ENCODE results near the gene FMN1. TPM values are rescaled to one million over a fixed set of nuclear protein-coding genes. Genes with fewer than 3 reads are reported as not detected.
A peak's percentile ranks its signal among the peaks of the same experiment; 100 is the strongest.

Gene FMN1
- polyA plus RNA-seq, 6 donors from 2014 or later: 0.33 to 1.0 (median 0.44) TPM; not detected in 1

DNA sequence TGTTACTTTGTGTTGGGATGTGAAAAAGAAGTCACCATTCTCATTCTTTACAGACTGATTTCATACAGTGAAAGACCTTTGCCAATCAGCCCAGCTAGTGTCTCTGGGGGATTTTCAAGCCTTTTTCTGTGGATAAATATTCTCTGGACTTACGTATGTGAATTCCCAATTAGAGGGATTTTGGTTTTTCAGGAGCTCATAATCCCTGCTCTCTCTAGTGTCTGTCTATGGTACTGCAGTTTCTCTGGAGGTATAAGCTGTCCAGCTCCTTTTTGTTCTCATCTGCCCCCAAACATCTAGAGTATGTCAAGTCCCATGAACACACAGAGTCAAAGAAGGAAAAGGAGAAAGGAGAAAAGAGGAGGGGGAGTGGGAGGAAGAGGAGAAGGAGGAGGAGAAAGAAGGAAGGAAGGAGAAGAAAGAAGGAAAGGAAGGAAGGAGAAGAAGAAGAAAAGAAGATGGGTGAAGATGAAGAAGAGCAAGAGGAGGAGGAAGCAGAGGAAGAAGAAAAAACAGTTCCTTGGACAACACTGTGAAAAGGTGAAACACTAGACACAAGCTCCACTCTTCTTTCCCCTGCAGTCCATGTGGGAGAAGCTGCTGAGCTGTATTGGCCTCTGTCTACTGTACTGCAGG is 258.1 kb downstream of the FMN1 start:
- Mint-ChIP-seq H3K4me1 (peaks cover 4 to 6% (median 4%) of the 10 kb centered on the region in 3 donors), H3K4me3 (no peak overlapping the region), H3K36me3 (peaks cover 0 to 13% of the 10 kb centered on the region in 2 donors), H3K9me3 (peaks cover 3 to 14% (median 8%) of the 10 kb centered on the region in 7 donors), H3K27me3 (peaks cover 26 to 63% (median 51%) of the 10 kb centered on the region in 3 donors), H3K27ac (peak overlapping the region in 2 of 6 donors; percentile 8 to 90)
- no peak for DNase-seq
- no peak for ATAC-seq (ENCODE audit: low read depth in 2 of 2)

DNA sequence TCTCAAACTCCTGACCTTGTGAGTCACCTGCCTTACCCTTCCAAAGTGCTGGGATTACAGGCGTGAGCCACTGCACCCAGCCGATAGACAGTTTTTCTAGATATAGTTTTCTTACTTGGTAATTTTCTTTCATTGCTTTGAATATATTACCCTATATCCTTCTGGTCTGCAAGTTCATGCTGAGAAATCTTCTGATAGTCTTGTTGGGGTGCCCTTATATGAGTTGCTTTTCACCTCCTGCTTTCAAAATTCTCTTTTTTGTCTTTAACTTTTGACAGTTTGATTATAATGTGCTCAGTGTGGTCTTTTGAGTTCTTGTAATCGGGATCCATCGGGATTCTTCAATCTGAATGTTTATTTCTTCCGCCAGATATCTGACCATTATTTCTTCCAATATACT is 259.4 kb downstream of the FMN1 start:
- no peak for DNase-seq
- H3K9me3 Mint-ChIP-seq: peaks cover 3 to 14% (median 9%) of the 10 kb centered on the region in 7 donors
- no peak overlapping the region for H3K27ac Mint-ChIP-seq
- peaks cover 22 to 63% (median 54%) of the 10 kb centered on the region in 3 donors for H3K27me3 Mint-ChIP-seq
- H3K4me3 Mint-ChIP-seq: no peak overlapping the region
- H3K36me3 Mint-ChIP-seq: peaks cover 0 to 13% of the 10 kb centered on the region in 2 donors
- H3K4me1 Mint-ChIP-seq: peaks cover 4 to 6% (median 4%) of the 10 kb centered on the region in 3 donors
- ATAC-seq (ENCODE audit: low read depth in 2 of 2): no peak

DNA sequence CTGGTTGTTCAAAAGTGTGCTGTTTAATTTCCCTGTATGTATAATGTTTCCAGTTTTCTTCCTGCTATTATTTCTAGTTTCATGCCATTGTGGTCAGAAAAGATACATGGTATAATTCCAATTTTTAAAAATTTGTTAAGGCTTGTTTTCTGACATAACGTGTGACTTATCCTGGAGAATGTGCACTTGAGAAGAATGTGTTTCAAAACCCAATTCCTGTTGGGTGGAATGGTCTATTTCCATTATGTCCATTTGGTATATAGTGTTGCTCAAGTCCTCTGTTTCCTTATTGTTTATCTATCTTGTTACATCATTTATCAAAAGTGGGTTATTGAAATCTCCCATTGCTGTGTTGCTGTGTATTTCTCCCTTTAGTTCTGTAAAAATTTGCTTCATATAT is 261.3 kb downstream of the FMN1 start:
- H3K9me3 Mint-ChIP-seq: peaks cover 3 to 14% (median 9%) of the 10 kb centered on the region in 7 donors
- H3K4me1 Mint-ChIP-seq: peaks cover 4 to 6% (median 4%) of the 10 kb centered on the region in 3 donors
- no peak for ATAC-seq (ENCODE audit: low read depth in 2 of 2)
- peak overlapping the region in 1 of 6 donors; percentile 6 for H3K27ac Mint-ChIP-seq
- H3K27me3 Mint-ChIP-seq: peaks cover 22 to 57% (median 48%) of the 10 kb centered on the region in 3 donors
- DNase-seq: no peak
- no peak overlapping the region for H3K4me3 Mint-ChIP-seq
- H3K36me3 Mint-ChIP-seq: peaks cover 0 to 13% of the 10 kb centered on the region in 2 donors

DNA sequence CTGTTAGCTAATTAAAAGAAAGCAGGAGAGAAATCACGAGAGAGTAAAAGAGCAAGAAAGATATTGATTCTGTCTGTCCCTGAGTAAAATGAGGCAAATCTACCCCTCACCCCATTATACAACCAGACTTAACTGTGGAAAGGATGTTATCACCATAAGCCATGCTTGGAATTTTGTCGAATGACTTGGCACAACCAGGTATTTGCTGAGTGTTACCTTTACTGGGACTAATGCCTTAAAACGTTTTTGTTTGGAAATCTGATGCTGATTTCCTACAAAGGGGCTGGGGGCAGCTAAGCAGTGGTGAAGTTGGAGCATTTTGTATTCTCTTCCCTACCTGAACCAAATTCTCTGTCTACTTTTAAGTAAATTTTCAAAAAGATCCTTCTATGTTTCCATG is 265.6 kb downstream of the FMN1 start:
- H3K4me1 Mint-ChIP-seq: peaks cover 0 to 5% (median 0%) of the 10 kb centered on the region in 3 donors
- ATAC-seq (ENCODE audit: low read depth in 2 of 2) (no peak), DNase-seq (no peak)
- H3K4me3 Mint-ChIP-seq: no peak overlapping the region
- peaks cover 0 to 4% (median 0%) of the 10 kb centered on the region in 7 donors for H3K9me3 Mint-ChIP-seq
- H3K27ac Mint-ChIP-seq: no peak overlapping the region
- H3K36me3 Mint-ChIP-seq: no peaks in the 10 kb centered on the region
- H3K27me3 Mint-ChIP-seq: peaks cover 7 to 24% (median 16%) of the 10 kb centered on the region in 3 donors

DNA sequence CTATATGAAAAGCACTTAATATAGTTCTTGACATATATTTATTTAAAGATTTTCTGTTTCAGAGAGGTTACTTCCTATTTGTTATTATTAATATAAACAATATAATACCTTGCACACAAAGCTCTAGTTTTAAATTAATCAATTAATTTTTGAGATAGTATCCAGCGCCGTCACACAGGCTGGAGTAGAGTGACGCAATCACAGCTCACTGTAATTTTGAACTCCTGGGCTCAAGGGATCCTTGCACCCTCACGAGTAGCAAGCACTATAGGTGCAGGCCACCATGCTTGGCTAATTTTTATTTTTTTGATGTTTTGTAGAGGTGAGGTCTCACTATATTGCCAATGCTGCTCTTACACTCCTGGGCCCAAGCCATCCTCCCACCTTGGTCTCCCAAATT is 267.4 kb downstream of the FMN1 start:
- Mint-ChIP-seq H3K27me3 (peaks cover 3 to 10% (median 7%) of the 10 kb centered on the region in 3 donors), H3K36me3 (no peaks in the 10 kb centered on the region), H3K4me1 (peaks cover 0 to 5% (median 0%) of the 10 kb centered on the region in 3 donors), H3K4me3 (no peak overlapping the region), H3K9me3 (peaks cover 0 to 4% (median 0%) of the 10 kb centered on the region in 7 donors), H3K27ac (no peak overlapping the region)
- ATAC-seq (ENCODE audit: low read depth in 2 of 2) (no peak), DNase-seq (no peak)

DNA sequence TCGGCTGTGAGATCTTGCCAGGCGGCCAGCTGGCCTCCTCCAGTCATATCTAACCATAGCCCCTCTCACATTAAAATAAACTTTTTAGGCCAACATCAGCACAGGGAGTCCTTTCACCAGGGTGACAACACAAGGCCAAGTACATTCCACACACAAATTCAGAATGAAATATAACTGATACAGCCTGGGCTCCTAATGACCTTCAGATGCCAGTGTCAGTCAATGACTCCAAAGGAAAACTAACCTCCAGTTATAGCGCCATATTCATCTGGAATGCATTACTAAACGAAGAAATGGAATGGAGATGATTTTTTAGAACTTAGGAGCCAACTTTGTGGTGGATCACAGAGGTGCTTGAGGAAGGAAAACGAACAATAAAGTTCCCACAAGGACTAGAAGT is 271.3 kb downstream of the FMN1 start:
- no peaks in the 10 kb centered on the region for H3K9me3 Mint-ChIP-seq
- H3K36me3 Mint-ChIP-seq: no peaks in the 10 kb centered on the region

DNA sequence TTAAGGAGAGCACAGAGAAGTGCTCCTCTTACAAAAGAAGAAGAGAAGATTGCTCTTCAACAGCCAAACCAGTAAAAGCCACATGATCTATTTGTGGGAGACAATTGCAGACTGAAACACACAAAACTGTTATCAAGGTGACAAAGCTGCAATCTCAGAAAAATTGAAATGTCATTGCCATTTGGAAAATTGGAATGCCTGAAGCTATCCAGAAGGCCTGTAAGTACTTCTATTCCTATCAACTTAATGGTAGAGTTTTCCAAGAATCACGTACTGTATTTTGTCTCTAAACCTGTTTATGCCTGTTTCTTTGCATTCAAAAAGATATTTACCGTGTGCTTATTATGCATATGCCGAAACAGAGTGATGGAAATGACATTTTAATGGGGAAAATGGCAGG is 272.0 kb downstream of the FMN1 start:
- H3K27me3 Mint-ChIP-seq: peaks cover 0 to 6% (median 0%) of the 10 kb centered on the region in 3 donors
- H3K4me3 Mint-ChIP-seq: no peak overlapping the region
- no peak for DNase-seq
- H3K27ac Mint-ChIP-seq: no peak overlapping the region
- H3K9me3 Mint-ChIP-seq: no peaks in the 10 kb centered on the region
- H3K36me3 Mint-ChIP-seq: no peaks in the 10 kb centered on the region
- H3K4me1 Mint-ChIP-seq: peaks cover 13 to 18% (median 15%) of the 10 kb centered on the region in 3 donors
- no peak for ATAC-seq (ENCODE audit: low read depth in 2 of 2)

More for the DNA sequence above, 271.3 kb downstream of the FMN1 start:
- Mint-ChIP-seq H3K4me1 (peaks cover 13 to 18% (median 15%) of the 10 kb centered on the region in 3 donors), H3K27me3 (peaks cover 0 to 6% (median 0%) of the 10 kb centered on the region in 3 donors), H3K4me3 (no peak overlapping the region), H3K27ac (no peak overlapping the region)
- DNase-seq: no peak
- no peak for ATAC-seq (ENCODE audit: low read depth in 2 of 2)

DNA sequence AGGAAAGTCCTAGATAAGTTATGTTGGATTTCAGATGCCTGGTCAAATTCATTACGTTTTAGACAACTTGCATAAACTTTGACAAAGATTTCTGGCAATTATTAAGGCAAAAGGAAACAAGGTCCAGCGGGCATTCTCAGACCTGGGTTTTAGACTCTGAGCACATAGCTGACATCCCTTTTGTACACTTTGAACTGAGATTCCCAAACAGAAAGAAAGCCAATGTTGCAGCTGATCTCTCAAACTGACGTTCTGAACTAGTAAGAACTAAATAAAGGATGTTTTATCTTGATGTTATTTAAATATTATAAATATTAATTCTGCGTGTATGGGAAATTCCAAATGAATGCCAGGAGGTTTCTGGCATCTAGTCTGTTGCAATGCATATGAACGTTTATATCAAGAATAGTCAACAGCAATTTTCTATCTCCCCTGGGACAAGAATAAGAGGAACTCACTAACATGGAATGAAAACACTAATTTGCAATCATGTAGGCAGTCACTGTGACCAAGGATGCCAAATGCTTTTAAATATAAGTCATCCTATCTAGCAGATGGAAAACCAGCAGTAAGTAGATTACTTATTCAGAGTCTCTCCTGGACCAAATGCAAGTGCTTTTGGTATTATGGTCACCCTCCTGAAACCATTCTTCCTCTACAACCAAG is 274.6 kb downstream of the FMN1 start:
- Mint-ChIP-seq H3K27ac (no peak overlapping the region), H3K4me1 (peaks cover 13 to 18% (median 15%) of the 10 kb centered on the region in 3 donors), H3K9me3 (no peaks in the 10 kb centered on the region), H3K36me3 (no peaks in the 10 kb centered on the region), H3K27me3 (peaks cover 10 to 11% (median 11%) of the 10 kb centered on the region in 3 donors), H3K4me3 (no peak overlapping the region)
- ATAC-seq (ENCODE audit: low read depth in 2 of 2): peak in 1 of 2 donors; percentile 43
- DNase-seq: peak; percentile 5

DNA sequence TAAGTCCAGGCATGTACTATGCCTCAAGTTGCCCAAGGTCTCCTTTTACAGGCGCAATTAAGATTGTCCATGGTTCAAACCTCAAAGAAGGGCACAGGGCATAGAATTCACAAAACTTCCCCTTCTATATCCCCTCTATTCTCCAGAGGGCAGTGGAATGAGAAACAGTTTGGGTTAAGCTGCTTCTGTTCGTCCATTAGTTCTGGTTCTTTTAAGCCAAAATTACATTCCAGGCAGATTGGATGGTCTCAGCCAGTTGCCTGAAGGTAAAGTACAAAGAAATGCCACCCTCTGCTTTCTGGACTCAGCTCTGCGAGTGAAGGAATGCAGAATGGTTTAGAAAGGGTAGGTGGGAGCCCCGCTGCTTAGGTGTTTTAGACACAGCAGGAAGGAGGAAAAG is 276.0 kb downstream of the FMN1 start:
- H3K36me3 Mint-ChIP-seq: no peaks in the 10 kb centered on the region
- H3K4me3 Mint-ChIP-seq: no peak overlapping the region
- ATAC-seq (ENCODE audit: low read depth in 2 of 2) (no peak), DNase-seq (no peak)
- no peaks in the 10 kb centered on the region for H3K9me3 Mint-ChIP-seq
- H3K27ac Mint-ChIP-seq: no peak overlapping the region
- peaks cover 12 to 20% (median 14%) of the 10 kb centered on the region in 3 donors for H3K27me3 Mint-ChIP-seq
- H3K4me1 Mint-ChIP-seq: peaks cover 13 to 15% (median 13%) of the 10 kb centered on the region in 3 donors

DNA sequence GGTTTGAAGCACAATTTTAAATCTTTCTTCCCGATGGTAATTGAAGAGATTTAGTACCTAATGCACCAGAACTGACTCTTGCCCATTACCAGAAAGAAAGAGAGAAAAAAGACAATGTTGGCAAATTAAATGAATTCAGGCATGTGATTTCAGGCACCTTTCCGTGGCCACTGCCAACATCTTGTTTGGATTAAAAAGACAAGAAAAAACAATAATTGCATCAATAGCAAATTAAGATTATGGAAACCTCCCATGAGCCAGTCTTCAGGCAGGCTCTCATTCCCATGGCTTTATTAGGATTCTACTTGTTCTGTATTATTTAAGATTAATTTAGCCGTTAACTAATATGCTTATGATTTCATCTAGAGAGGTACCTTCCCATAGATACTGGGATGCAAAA is 283.7 kb downstream of the FMN1 start:
- Mint-ChIP-seq H3K4me3 (no peak overlapping the region), H3K4me1 (peaks cover 31 to 58% (median 41%) of the 10 kb centered on the region in 3 donors), H3K27ac (no peak overlapping the region), H3K27me3 (peaks cover 10 to 14% (median 13%) of the 10 kb centered on the region in 3 donors), H3K9me3 (peaks cover 0 to 1% (median 0%) of the 10 kb centered on the region in 7 donors), H3K36me3 (peaks cover 0 to 5% of the 10 kb centered on the region in 2 donors)
- no peak for DNase-seq
- no peak for ATAC-seq (ENCODE audit: low read depth in 2 of 2)

DNA sequence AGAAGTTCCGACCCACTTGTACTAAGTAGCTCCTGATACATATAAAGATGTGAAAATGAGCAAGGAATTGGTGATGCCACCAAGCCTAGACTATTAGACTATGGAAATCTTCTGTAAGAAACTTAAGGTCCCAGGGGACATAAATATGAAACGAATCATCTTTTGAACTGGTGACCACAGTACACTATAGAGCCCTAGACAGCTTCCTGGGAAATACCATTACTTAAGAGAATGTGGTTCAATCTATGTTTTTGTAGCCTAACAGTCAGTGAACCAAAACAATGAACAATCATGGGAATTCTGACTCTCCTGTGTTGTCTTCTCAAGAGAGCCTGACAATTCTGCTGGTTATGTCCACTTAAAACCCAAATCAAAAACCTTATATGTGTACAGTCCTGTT is 285.1 kb downstream of the FMN1 start:
- H3K27ac Mint-ChIP-seq: peak overlapping the region; percentile 30 to 97 (median 83)
- H3K27me3 Mint-ChIP-seq: peaks cover 6 to 14% (median 9%) of the 10 kb centered on the region in 3 donors
- H3K4me1 Mint-ChIP-seq: peaks cover 33 to 62% (median 44%) of the 10 kb centered on the region in 3 donors
- H3K36me3 Mint-ChIP-seq: peaks cover 0 to 5% of the 10 kb centered on the region in 2 donors
- DNase-seq (no peak), ATAC-seq (ENCODE audit: low read depth in 2 of 2) (no peak)
- peaks cover 0 to 1% (median 0%) of the 10 kb centered on the region in 7 donors for H3K9me3 Mint-ChIP-seq
- peak overlapping the region in 5 of 8 donors; percentile 16 to 91 (median 73) for H3K4me3 Mint-ChIP-seq

DNA sequence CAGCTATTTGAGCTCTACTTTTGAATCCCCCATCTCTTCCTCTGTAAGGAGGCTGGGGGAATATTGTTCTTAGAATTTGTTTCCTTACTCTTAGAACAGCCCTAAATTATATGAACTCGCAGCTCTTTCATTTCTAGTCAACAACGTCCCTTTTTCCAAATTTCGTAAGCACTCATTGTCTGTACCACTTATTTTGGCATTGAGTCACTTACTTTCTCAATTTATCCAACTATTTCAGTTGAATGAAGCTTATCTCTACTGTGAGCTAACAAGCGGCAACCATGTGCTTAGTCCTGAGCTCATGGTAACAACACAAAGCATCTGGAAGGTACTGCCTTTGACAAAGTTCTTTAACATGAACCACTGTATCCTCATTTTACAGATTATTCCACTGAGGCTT is 285.6 kb downstream of the FMN1 start:
- Mint-ChIP-seq H3K27me3 (peaks cover 4 to 14% (median 6%) of the 10 kb centered on the region in 3 donors), H3K9me3 (peaks cover 0 to 1% (median 0%) of the 10 kb centered on the region in 7 donors), H3K36me3 (peaks cover 0 to 5% of the 10 kb centered on the region in 2 donors), H3K4me3 (peak overlapping the region in 7 of 8 donors; percentile 52 to 93 (median 82)), H3K4me1 (peaks cover 38 to 68% (median 49%) of the 10 kb centered on the region in 3 donors), H3K27ac (peak overlapping the region in 5 of 6 donors; percentile 67 to 97 (median 84))
- peak in 1 of 2 donors; percentile 29 for ATAC-seq (ENCODE audit: low read depth in 2 of 2)
- DNase-seq: no peak

DNA sequence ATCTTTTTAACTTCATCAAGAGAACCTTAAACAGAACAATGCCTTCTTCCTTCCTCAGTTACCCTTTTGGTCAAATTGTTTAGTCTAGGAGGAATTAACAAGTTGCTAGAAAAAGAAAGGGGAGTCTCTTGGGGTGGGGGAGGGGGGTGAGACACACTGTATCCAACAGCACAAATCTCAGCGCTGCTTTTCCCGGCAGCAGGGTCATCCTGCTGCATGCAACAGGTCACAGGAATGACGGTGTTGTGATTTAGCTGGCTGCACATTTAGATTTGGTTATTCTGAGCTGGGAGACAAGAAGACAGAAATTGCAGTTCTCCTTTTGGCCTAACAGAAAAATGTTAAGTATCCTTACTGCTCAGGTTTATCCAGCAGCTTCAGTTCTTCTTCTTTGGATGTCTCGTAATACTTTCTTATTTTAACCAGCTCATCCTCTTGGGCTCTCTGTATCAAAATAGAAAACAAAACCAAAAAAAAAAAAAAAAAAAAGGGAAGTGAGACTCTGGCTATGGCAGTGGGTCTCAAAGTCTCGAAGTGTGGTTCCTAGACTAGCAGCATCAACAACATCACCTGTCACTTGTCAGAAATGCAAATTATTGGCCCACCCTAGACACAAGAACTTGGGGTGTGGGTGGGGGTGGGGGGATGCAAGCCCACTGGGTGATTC is 286.2 kb downstream of the FMN1 start:
- DNase-seq (peak; percentile 65), ATAC-seq (ENCODE audit: low read depth in 2 of 2) (peak; percentile 91 to 94)
- Mint-ChIP-seq H3K4me3 (peak overlapping the region; percentile 73 to 93 (median 86)), H3K27me3 (peaks cover 2 to 8% (median 4%) of the 10 kb centered on the region in 3 donors), H3K9me3 (no peaks in the 10 kb centered on the region), H3K4me1 (peaks cover 44 to 74% (median 54%) of the 10 kb centered on the region in 3 donors), H3K27ac (peak overlapping the region; percentile 41 to 97 (median 88)), H3K36me3 (peaks cover 0 to 5% of the 10 kb centered on the region in 2 donors)
